NCI-H2171 (cell line): Measurements from ENCODE around the gene ZRANB3.
"Not testable (repeated sequence)": the region's sequence is repeated elsewhere in the genome, so short reads cannot be mapped to it uniquely, and the experiment has no call there.

Source experiments
- DNase-seq: peaks from one replicate; lab custom pipeline; 2025; lab: John Stamatoyannopoulos, UW

Gene ZRANB3

DNA sequence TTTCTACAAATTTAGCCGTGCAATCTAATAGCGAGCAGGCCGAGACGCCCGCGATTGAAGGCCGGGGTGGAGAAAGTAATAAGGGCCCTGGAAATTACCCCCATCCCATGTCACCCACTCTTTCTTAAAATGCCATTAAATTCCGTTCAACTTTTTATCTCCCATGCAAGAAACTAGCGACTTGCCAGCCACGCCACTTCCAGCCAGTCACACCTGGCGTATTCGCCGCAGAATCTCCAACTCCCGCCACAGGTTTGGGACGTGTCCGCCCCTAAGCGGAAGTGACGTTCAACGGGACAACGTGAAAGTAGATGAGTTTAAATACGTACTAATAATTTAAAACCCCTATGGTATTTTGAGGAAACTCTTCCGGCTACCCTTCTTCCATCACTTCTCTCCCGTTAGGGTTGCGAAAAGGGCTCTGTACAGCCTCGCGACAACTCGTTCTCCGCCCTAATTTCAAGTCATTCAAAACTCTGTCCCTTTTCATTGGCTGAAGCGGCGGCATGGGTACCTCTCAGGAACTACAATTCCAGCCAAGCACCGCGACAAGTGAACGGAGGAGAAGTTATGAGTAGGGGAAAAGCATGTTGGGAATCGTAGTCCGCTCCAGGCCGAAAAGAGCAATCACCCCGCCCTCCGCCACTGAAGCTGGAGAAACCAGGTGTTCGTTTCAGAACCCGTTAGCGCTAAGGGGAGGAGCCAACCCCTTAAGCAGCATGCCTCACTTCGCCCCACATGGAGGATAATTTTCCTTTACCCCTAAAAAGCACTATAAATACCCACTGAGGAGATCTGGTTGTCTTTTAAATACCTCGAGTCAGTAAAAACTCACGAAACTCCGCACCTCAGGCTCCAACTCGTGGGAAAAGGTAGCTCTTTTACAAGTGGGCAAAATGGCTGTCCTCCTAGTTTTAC lies at the start of gene ZRANB3:
Gene ZRANB3 (minus strand): TSS at position 906 of the 918 bp plus-strand sequence.
- DNase-seq, result peak; percentile 96

DNA sequence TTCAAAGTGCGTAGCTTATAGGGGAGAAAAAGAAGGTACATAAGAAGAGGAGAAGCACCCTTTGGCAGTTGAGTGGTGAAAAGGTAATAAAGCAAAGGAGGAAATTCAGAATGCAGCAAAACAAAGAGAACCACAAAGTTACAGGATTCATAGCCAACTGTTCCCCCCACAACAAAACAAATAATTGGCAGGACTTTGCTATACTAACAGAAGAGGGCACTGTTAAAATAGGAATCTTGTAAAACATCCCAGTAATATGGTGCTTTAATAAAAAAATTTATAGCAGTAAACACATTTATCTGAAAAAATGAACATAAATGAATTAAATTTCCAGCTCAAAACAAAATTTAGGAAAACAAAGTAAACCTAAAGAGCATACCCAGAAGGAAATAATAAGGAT lies 42.6 kb upstream of the ZRANB3 start:
- DNase-seq, result no peak

DNA sequence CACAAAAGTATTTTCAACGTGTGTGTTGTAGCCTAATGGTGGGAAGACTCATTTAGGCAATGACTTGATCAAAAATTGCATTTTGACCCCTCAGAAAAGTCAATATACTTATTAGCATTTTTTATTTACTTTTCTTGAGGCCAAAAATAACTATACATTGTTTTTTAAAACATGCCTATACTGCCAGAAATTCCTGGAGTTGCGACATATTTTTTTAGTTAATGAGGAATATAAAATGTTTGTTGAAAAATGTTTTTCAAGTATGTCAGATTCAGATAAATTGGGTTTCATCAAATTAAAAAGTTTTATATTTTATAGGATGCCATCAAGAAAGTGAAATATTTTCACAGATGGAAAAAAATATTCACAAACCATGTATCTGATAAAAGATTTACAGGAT lies 39.9 kb upstream of the ZRANB3 start:
- DNase-seq, result no peak

DNA sequence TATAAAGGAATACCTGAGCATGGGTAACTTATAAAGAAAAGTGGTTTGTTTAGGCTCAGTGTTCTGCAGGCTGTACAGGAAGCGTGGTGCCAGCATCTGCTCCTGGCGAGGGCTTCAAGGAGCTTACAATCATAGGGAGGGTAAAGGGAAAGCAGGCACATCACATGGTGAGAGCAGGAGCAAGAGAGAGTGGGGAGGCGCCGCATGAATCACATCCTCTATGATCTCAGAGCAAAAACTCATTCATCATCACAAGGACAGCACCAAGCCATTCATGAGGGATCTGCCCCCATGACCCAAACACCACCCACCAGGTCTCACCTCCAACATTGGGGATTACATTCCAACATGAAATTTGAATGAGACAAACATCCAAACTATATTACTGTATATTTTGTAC lies 32.8 kb upstream of the ZRANB3 start:
- DNase-seq, result no peak

DNA sequence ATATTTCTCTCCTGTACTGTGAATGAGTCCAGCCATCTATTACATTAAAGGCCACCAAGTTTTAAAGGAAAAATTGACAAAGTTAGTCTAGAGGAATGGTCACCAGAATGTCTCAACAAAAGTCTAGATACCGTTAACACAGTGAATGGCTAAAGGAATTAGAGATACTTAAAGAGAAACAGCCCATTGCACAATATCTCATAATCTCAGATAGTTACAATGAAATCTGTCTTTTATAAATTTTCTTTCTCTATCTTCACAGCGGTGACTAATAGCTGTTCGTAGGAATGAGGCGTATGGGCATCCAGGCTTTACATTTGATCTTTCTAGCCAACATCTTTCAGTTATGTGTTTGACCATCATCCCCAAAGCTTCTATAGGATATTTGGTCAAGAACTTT lies 30.9 kb upstream of the ZRANB3 start:
- DNase-seq, result no peak

DNA sequence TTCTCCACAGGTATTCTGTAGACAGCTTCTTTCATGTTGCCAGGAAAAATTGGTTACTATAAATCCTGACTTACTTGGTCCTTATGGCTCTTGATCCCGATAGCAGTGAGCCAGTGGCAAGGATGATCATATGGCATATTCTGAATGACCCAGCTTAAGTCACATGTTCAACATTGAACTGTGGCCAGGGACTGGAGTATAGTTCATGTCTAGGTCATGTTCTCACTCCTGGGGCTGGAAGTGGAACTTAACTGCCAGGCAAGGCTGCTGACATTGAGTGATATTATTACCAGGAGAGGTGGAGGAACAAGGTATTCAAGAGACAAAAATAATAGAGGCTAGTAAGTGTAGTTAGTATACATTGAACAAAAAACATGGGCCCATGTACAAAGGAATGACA lies 26.5 kb upstream of the ZRANB3 start:
- DNase-seq, result no peak

DNA sequence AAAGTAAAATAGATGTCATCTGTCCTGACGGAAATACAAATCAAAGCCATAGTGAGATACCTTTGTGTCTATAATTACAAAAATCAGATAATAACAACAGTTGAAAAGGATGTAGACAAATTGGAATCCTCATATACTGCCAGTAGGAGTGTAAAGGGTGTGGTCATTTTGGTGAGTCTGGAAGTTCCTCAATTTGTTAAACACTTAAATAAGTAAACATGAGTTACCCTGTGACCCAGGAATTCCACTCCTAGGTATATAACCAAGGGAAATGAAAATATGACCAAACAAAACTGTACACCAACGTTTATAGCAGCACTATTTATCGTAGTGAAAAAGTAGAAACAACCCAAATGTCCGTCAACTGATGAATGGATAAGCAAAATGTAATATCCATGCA lies 24.3 kb upstream of the ZRANB3 start:
- no peak for DNase-seq

DNA sequence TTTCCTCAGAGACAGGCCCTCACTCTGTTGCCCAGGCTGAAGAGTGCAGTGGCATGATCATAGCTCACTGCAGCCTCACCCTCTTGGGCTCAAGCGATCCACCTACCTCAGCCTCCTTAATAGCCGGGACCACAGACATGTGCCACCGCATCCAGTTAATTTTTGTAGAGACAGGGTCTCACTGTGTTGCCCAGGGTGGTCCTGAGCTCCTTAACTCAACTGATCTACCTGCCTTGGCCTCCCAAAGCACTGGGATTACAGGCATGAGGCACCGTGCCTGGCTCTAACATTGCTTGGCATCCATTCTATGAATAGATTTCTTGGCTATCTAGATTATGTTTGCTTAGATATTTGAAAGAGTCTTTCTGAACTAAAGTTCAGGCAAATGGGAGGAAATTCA lies 21.9 kb upstream of the ZRANB3 start:
- DNase-seq, result no peak

DNA sequence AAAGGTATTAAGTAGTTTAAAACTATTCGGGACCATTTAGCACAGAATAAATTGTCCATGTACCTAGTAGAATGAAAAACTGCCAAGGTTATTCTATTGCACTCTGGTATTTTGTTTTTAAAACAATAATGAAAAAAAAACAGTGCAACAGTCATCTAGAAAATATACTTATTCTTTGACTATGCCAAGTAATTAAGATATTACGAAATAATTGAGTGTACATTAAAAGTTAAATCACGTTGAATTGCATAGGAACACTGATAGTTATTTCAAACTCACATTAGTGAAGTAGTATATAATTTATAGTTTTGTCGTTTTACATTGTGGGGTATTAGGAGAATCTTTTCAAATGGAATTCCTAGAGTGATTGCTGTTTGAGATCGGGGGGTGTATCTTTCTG lies 20.3 kb upstream of the ZRANB3 start:
- no peak for DNase-seq

DNA sequence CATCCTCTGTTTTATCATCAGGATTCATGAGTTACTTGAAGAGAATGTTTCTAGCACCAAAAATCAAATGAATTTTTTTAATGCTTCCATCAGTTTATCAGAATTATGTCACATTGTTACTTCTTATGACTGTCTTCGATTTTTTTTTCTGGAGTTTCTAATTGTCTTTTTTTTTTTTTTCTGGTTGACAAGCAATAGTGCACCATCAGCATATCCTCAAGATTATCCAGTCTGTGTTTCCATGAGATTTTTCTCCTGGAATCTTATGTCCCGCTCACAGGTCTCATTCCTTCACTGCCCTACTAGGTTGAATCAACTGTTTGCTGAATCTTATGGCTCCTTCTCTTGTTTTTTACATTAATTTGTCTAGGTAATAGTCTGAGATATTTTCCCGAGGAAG lies 16.3 kb upstream of the ZRANB3 start:
- DNase-seq, result no peak

DNA sequence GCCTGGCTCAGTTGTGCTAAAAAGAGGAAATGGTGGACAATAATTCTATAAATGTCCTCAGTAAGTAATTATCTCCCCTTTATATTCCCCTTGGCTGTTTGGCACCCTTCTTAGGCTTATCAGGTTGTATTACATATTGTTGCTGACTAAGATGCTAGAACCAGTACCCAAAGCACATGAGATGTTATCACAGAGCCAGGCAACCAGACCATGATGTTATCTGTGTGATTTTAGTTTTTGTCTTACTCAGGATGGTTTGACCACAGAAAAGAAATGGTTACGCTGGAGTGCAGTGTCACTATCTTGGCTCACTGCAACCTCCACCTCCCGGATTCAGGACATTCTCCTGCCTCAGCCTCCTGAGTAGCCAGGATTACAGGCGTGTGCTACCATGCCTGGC lies 15.4 kb upstream of the ZRANB3 start:
- no peak for DNase-seq

DNA sequence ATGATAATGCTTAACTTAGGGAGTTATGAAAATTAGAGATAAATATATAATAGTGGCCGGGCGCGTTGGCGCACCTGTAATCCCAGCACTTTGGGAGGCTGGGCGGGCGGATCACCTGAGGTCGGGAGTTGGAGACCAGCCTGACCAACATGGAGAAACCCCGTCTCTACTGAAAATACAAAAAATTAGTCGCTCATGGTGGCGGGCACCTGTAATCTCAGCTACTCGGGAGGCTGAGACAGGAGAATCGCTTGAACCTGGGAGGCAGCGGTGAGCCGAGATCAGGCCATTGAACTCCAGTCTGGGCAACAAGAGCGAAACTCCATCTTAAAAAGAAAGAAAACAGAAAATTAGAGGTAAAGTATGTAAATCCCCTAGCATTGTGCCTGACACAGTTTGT lies 2.5 kb upstream of the ZRANB3 start:
- DNase-seq, result not testable (repeated sequence)

DNA sequence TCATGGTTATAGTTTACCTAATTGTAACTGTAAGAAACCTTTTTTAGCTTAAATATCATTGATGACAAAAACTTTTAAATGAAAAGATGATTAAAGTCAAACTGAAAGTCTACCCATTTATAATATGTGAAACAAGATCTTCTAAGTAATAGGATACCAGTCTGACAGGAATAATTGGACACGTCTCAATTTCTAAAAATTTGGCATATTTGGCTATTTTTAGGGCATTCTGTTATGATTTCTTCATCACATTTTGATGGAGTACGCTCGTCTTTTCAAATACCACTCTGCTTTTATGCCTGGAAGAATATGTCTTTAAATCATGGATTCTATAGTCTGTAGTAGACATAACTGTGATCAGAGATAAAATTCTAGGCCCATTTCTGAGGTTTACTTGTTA lies 1.6 kb upstream of the ZRANB3 start:
- no peak for DNase-seq

DNA sequence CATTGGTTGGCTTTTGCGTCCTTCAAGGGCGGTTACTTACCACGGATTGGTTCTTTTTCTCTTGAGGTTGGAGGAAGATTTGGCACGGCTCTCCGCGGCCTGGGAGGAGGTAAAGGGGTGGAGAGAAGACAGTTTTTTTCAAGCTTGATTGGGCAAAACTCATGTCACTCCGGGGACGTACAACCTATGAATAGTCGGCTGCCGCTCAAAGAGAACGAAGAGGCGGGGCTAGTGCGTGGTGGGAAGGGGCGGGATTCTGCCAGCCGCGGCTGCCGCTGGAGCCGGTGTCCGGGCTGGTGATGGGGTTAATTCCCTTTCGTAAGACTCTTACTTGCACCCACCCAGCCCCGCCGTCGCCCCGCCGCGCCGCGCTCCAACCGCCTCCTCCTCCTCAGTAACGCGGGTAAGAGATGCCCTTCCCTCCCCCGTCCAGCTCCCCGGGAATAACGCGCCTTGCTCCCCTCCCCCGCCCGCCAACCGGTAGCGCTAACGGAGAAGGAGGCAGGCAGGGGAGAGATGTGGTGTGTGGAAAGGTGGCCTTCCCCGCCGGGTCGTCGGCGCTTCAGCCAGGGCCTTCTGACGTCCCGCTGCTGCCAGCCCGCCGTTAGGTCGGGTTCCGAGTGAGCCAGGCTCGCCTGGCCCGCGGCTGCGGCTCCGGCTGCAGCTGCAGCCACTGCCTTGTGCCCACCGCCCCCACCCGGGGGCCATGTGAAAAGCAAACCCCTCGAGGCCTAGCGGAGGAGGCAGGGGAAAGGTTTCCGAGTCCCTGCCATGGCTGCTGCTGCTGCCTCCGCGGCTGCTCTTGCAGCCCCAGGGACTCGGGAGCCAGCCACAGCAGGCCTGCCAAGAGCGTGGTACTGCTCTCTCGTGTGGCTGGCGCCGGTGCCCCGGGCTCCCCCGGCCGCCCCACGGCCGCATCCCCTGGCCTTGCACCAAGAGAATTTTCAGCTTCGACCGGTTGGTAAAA lies 496 bp upstream of the ZRANB3 start, which contains the start of gene R3HDM1:
Gene R3HDM1 (plus strand): TSS at position 254 of the 967 bp plus-strand sequence. CDS start 73,362 bp downstream, outside the sequence.
- DNase-seq, result peak; percentile 99

DNA sequence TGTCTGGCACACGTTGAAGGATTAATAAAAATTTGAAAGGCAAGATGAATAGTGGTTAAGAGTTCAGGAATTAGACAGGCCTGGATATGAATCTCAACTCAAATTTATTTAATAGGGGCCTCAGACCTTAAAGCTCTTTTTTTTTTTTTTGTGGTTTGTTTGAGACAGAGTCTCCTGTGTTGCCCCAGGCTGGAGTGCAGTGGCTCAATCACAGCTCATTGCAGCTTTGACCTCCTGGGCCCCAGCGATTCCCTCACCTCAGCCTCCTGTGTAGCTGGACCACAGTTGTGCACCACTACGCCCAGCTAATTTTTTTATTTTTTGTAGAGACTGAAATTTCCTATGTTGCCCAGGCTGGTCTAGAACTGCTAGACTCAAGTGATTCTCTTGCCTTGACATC lies 3.0 kb downstream of the ZRANB3 start:
- DNase-seq, result no peak

DNA sequence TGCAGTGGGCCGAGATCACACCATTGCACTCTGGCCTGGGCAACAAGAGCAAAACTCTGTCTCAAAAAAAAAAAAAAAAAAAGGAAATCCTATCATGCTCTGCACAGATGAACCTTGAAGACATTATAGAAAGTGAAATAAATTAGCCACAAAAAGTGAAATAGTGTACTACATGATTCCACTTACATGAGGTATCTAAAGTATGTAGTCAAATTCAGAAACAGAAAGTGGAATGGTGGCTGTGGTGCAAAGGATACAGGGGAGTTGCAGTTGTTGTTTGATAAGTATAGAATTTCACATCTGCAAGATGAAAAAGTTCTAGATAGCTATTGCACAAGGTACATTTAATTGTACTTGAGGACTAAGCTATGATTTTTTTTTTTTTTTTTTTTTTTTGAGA lies 5.2 kb downstream of the ZRANB3 start:
- DNase-seq, result no peak

DNA sequence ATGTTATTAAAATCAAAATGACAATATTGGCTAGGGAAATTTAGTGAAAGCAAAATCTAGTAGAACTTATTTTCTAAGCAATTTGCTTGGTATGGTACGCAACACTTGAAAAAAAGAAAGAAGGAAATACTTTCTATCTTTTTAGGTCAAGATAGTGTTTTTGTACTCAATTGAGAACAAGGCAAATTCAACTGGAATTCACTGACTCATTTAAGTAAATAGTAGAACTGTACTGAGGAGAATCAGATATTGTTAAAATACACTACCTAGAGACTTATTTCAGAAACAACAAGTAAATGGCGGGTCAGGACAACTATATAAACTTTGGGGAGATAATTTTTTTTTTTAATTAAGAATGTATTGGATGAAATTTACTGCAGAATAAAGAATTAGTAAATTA lies 18.9 kb downstream of the ZRANB3 start:
- no peak for DNase-seq

DNA sequence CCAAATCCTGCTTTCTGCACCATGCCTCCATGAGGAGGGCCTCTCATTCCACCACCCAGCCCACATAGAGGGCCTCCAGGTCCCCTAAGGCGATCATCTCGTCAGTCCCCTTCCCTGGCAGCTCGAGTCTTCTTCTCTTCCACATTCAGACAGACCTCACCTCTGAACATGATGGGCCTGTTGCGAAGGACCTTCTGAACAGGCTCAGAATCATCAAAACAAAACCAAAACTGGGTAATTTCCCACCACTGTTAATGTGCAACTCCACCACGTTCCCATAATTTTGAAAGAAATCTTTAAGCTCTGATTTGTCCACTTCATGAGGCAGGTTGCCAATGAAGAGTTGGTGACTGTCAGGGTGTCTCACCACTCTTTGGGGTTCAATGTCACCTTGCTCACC lies 20.4 kb downstream of the ZRANB3 start:
- DNase-seq, result no peak

DNA sequence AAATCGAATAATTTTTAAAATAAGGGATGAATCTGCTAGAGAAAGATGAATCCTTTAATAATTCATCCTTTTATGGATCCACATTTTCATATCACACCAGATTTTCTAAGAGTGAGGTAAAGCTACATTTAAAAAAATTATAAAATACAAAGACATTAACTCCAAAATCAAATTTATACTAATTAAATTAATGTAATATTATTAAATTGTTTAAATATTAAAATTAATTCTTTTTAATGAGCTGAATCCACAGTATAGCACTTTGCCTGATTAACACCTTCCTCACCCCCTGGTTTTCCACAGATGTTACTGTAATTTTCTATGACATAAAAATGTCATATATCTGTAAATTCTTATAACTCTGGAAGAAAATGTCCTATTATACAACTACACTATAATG lies 26.2 kb downstream of the ZRANB3 start:
- no peak for DNase-seq

DNA sequence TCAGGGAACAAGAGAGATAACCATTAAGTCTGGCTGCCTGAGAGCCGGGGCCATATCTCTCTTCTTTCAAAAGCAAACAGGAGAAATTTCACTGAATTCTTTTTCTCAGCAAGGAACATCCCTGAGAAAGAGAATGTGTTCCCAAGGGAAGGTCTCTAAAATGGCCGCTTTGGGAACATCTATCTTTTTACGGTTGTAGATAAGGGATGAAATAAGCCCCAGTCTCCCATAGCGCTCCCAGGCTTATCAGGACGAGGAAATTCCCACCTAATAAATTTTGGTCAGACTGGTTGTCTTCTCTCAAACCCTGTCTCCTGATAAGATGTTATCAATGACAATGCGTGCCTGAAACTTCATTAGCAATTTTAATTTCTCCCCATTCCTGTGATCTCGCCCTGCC lies 32.4 kb downstream of the ZRANB3 start:
- not testable (repeated sequence) for DNase-seq

DNA sequence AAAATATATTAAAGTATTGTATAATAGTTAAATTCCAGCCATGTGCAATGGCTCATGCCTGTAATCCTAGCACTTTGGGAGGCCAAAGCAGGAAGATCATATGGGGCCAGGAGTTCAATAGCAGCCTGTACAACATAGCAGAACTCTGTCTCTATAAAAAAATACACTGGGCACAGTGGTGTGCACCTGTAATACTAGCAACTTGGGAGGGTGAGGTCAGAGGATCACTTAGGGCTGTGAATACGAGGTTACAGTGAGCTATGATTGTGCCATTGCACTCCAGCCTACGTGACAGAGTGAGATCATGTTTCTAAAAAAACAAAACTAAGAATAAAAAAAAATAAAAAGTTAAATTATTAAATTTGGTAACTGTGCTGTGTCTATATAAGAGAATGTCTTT lies 36.1 kb downstream of the ZRANB3 start:
- DNase-seq, result no peak

DNA sequence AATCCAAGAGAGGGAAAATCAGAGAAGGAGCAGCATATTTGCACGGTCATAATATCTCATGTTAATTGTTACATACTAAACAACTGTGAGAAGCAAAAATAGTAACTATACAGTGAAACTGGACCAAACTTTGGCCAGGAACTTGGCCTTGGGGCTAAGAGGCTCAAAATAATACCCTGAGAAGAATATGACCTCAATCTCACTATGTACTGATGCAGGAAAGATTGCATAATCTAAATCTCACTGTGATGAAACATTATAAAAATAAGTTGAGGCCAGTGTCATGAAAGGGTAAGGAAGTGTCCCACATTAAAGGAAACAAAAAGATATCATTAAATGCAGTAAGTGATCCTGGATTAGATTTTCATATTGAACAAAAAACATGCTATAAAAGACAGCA lies 36.5 kb downstream of the ZRANB3 start:
- DNase-seq, result no peak

DNA sequence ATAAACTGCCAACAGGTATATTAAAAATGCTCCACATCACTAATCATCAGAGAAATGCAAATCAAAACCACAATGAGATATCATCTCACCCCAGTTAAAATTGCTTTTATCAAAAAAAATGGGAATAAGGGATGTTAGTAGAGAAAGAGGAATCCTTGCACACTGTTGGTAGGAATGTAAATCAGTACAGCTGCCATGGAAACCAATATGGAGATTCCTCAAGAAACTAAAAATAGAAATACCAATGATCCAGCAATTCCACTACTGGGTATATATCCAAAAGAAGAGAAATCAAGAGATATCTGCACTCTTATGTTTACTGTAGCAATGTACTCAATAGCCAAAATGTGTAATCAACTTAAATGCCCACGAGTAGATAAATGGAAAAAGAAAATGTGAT lies 40.6 kb downstream of the ZRANB3 start:
- DNase-seq, result no peak
